GM12892 (cell line): Measurements from ENCODE around the gene PPP4C.

Experiments used
- POLR2A ChIP-seq: IDR thresholded peaks from 2 replicates; pipeline ENCODE4 v1.6.1; 2011; ENCODE audit warnings: low read depth, low read length, control low read depth
- POLR2AphosphoS5 ChIP-seq: IDR thresholded peaks from 2 replicates; pipeline ENCODE4 v1.6.1; 2011; ENCODE audit warnings: low read depth, low read length, control low read depth

- TF ChIP-seq POLR2AphosphoS5 (no peak), POLR2A (no peak)
Measured at GRCh38 chr16:30051518-30051917, 24.3 kb upstream of the PPP4C start.
